Adrenal gland (tissue), 5 donors: Measurements from ENCODE around the gene GRAP.
"Not testable (repeated sequence)": the region's sequence is repeated elsewhere in the genome, so short reads cannot be mapped to it uniquely, and the experiment has no call there.

Experiments
- CTCF ChIP-seq, 6 experiments: fragments of 450-650 bp in 4 of 6; fragments of 200-600 bp in 2 of 6; sonication (generic) in 1 of 6; IDR thresholded peaks; 1 replicate in 5 of 6; 2 replicates in 1 of 6; pipeline versions ENCODE4 v1.5.1 to v1.8.0; 2016 to 2021; ENCODE audit warnings: antibody characterized with exemption in 6 of 6, mild to moderate bottlenecking in 2 of 6, moderate library complexity in 1 of 6
- POLR2A ChIP-seq, 2 donors: fragments of 450-650 bp; IDR thresholded peaks; one replicate each; pipeline ENCODE4 v1.6.1; 2017; ENCODE audit warnings: antibody characterized with exemption in 2 of 2, mild to moderate bottlenecking in 2 of 2, moderate library complexity in 1 of 2
- donor health status: DM: no; HTN: no; CAD: no.

- not testable (repeated sequence) for TF ChIP-seq POLR2A, CTCF (IDR thresholded peaks at IDR 0.05)
Observed at GRCh38 chr17:19077386-19077785, 30.6 kb upstream of the GRAP start.
